HepG2 (cell line): Measurements from ENCODE around the gene POC1B. TPM values are rescaled to one million over a fixed set of nuclear protein-coding genes. Genes with fewer than 3 reads are reported as not detected.

ENCODE experiments used
- ARID4A ChIP-seq: sonication (generic); formaldehyde crosslinking; IDR thresholded peaks from 2 replicates; pipeline ENCODE4 v1.5.0; 2020; ENCODE audit warnings: mild to moderate bottlenecking, missing genetic modification reagents, borderline replicate concordance
- GATAD1 ChIP-seq: IDR thresholded peaks from 2 replicates; pipeline ENCODE4 v1.6.1; 2016; ENCODE audit warnings: missing genetic modification reagents, missing compliant biosample characterization
- GFI1 ChIP-seq: sonication (generic); formaldehyde crosslinking; IDR thresholded peaks from 2 replicates; pipeline ENCODE4 v1.5.0; 2020; ENCODE audit warnings: missing genetic modification reagents, mild to moderate bottlenecking, borderline replicate concordance
- HNF4G ChIP-seq, 2 experiments: sonication (generic) in 1 of 2; formaldehyde crosslinking in 1 of 2; IDR thresholded peaks; 2 replicates each; pipeline versions ENCODE4 v1.4.0 to v1.6.1; 2011 to 2020; ENCODE audit warnings: borderline replicate concordance in 2 of 2, low read depth in 2 of 2, mild to moderate bottlenecking in 2 of 2, low read length in 1 of 2, missing genetic modification reagents in 1 of 2, moderate library complexity in 1 of 2
- KLF9 ChIP-seq: IDR thresholded peaks from 2 replicates; pipeline ENCODE4 v1.6.1; 2016; ENCODE audit warnings: low read depth
- MTF1 ChIP-seq: sonication (generic); formaldehyde crosslinking; IDR thresholded peaks from 2 replicates; pipeline ENCODE4 v1.5.0; 2020; ENCODE audit warnings: missing genetic modification reagents
- NR2F1 ChIP-seq, 2 experiments: fragments of 450-650 bp in 1 of 2; formaldehyde crosslinking in 1 of 2; IDR thresholded peaks; 2 replicates each; pipeline versions ENCODE4 v1.5.0 to v1.6.1; 2016 to 2020; ENCODE audit warnings: mild to moderate bottlenecking in 1 of 2, missing compliant biosample characterization in 1 of 2, missing genetic modification reagents in 1 of 2, moderate library complexity in 1 of 2
- NR2F6 ChIP-seq, 2 experiments: IDR thresholded peaks; 2 replicates each; pipeline ENCODE4 v1.6.1; 2016; ENCODE audit warnings: antibody characterized with exemption in 1 of 2, mild to moderate bottlenecking in 1 of 2
- XBP1 ChIP-seq: sonication (generic); formaldehyde crosslinking; IDR thresholded peaks from 2 replicates; pipeline ENCODE4 v1.5.0; 2020; ENCODE audit warnings: missing genetic modification reagents
- ZFP91 ChIP-seq: sonication (generic); formaldehyde crosslinking; IDR thresholded peaks from 2 replicates; pipeline ENCODE4 v1.9.0; 2022; ENCODE audit warnings: missing genetic modification reagents, mild to moderate bottlenecking, borderline replicate concordance
- ZKSCAN5 ChIP-seq: sonication (generic); formaldehyde crosslinking; IDR thresholded peaks from 2 replicates; pipeline ENCODE4 v1.5.1; 2020; ENCODE audit warnings: mild to moderate bottlenecking, missing genetic modification reagents
- ZNF605 ChIP-seq: sonication (generic); formaldehyde crosslinking; IDR thresholded peaks from 2 replicates; pipeline ENCODE4 v1.8.0; 2022; ENCODE audit warnings: mild to moderate bottlenecking, missing genetic modification reagents
- polyA plus RNA-seq, 8 experiments: library from polyadenylated mRNA; depleted of rRNA in 3 of 8; stranded (reverse) in 7 of 8; unstranded in 1 of 8; fragments of >200 nt; fragmentation: Illumina TruSeq in 4 of 8; extraction: Trizol in 4 of 8; gene quantifications; 2 replicates each; pipeline versions ENCODE4 v1.2.1 to v1.2.3, GENCODE V29; 2011 to 2016; ENCODE audit warnings: low read depth in 4 of 8, missing spikeins in 1 of 8, mixed read lengths in 1 of 8; ENCODE audit not compliant: insufficient read depth in 1 of 8
- total RNA-seq, 5 experiments: library from RNA; depleted of rRNA; stranded (reverse); fragments of >200 nt; fragmentation: Illumina TruSeq; extraction: Trizol; gene quantifications; 2 replicates each; pipeline ENCODE4 v1.2.3, GENCODE V29; 2016; ENCODE audit warnings: low read depth in 1 of 5

POC1B gene
- total and polyA plus RNA-seq, 2 of the 13 experiments (the other 11 are each of a cell fraction or from before 2014, with no cell fraction given), result 9.3 to 11.0 TPM

- TF ChIP-seq ARID4A (CRISPR knock-in tag) (no peak), MTF1 (CRISPR knock-in tag) (no peak), HNF4G (IDR thresholded peaks at IDR 0.05; ENCODE audit: borderline replicate concordance, low read depth, low read length) (no peak), HNF4G (CRISPR knock-in tag; IDR thresholded peaks at IDR 0.05; ENCODE audit: borderline replicate concordance, low read depth) (no peak), ZFP91 (CRISPR knock-in tag) (no peak), GFI1 (CRISPR knock-in tag) (no peak), NR2F1 (CRISPR knock-in tag; IDR thresholded peaks at IDR 0.05) (no peak), NR2F6 (IDR thresholded peaks at IDR 0.05) (no peak), NR2F6 (CRISPR knock-in tag; IDR thresholded peaks at IDR 0.05) (no peak), ZNF605 (CRISPR knock-in tag) (no peak), KLF9 (no peak), GATAD1 (CRISPR knock-in tag) (no peak), ZKSCAN5 (CRISPR knock-in tag) (no peak), XBP1 (no peak)
- TF ChIP-seq, all 625 proteins: peak for 0
Measured at GRCh38 chr12:89565002-89565401, 39.2 kb upstream of the POC1B start (continued).
